Mucosa of rectum (tissue), 2 donors: ENCODE results near the gene TF.

Experiments used
- H3K27ac ChIP-seq, 2 donors: one replicate each; pipeline ENCODE4 v1.7.0; 2013; ENCODE audit warnings: inconsistent platforms in 2 of 2, low read depth in 2 of 2, low read length in 2 of 2
- H3K27me3 ChIP-seq, 2 donors: one replicate each; pipeline ENCODE4 v1.7.0; 2013; ENCODE audit warnings: low read length in 2 of 2; ENCODE audit not compliant: control insufficient read depth in 2 of 2, insufficient read depth in 2 of 2
- H3K36me3 ChIP-seq, 2 donors: one replicate each; pipeline ENCODE4 v1.7.0; 2013; ENCODE audit warnings: low read length in 2 of 2; ENCODE audit not compliant: control insufficient read depth in 2 of 2, insufficient read depth in 2 of 2
- H3K4me1 ChIP-seq, 2 donors: one replicate each; pipeline ENCODE4 v1.7.0; 2013; ENCODE audit warnings: low read length in 2 of 2, mild to moderate bottlenecking in 1 of 2; ENCODE audit not compliant: control insufficient read depth in 2 of 2, insufficient read depth in 2 of 2
- H3K4me3 ChIP-seq, 2 donors: one replicate each; pipeline ENCODE4 v1.7.0; 2013; ENCODE audit warnings: low read length in 2 of 2
- H3K9ac ChIP-seq, 2 donors: one replicate each; pipeline ENCODE4 v1.7.0; 2013; ENCODE audit warnings: low read length in 2 of 2, low read depth in 1 of 2, mild to moderate bottlenecking in 1 of 2
- H3K9me3 ChIP-seq, 2 donors: one replicate each; pipeline ENCODE4 v1.7.0; 2013; ENCODE audit warnings: low read length in 2 of 2; ENCODE audit not compliant: control insufficient read depth in 2 of 2
- donor health status: healthy.
- donor health status: Normal muscosa, but diverticular disease.

The TF gene

DNA sequence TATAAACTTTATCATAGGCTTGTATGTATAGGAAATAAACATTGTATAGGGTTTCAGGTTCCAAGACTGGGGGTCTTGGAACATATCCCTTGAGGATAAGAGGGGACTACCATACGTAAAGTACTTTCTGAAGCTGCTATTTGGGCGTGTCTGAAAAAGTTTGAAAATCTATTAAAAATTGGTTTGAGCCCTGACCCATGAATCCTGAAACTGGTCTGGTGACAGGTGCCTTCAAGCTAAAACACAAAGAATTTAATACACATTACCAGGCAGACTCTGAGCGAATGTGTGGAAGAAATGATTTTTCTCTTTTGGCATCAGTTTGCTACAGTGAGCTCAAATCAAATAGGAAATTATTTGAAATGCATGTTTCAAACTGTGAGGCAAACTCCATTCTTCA, 16.3 kb downstream of the TF start:
- Histone ChIP-seq H3K4me1 (no peaks in the 10 kb centered on the region), H3K9ac (no peak overlapping the region), H3K9me3 (no peaks in the 10 kb centered on the region), H3K27me3 (no peaks in the 10 kb centered on the region), H3K27ac (no peak overlapping the region), H3K4me3 (no peak overlapping the region), H3K36me3 (no peaks in the 10 kb centered on the region)

DNA sequence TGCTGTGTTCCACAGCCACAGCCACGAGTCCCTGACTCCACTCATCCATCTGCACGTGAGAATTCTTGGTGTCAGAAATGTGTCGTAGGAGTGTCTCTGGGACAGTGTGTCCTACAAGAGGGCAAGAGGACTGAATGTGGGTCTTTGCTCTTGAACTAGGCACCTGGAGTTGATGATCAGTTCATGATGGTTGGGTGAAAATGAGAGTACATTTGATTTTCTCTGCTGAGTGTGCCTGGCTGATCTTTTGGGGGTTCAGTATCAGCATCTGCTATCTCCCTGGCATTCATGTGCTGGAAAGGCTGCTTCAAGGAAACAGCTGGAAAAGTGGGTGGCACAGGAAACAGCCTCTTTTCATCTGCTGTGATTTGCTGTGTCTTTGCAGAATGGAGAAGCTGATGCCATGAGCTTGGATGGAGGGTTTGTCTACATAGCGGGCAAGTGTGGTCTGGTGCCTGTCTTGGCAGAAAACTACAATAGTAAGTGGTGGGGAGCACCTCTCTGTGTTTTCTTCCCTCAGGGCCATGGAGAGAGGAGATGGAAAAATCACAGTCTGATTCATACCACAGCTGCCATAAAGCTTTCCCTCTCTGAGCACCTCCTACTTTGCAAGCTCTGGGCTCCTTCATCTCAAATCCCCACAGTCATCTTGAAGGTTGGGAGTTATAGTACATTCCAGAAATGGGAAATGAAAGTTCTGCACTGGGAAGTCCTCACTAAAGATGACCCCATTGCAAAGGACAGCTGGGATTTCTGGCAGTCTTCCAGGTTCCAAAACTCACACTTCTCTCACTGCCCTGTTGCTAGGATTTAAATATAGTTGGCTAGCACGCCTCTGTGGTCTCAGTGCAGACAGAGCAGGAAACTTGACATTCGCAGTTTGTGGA, 17.8 kb downstream of the TF start:
- Histone ChIP-seq H3K27ac (no peak overlapping the region), H3K9ac (no peak overlapping the region), H3K4me3 (no peak overlapping the region)

DNA sequence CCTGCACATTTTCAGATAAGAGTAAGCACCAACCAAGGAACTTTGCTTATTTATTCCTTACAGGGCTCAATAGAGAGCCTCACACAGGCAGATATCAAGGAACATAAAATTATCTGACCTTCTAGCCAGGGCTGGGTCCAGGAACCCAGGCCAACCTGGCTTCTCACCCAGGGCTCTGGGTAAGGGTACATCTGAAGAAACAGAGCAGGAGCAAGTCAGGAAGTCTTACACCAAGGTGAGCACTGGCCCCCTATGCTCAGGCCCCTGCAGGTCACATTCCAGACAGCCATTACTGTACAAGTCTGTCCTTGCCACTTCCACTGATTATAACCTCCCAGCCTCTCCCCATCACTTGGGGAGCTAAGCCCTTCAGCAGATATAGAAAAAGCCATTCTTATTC, 19.1 kb downstream of the TF start:
- Histone ChIP-seq H3K4me1 (no peaks in the 10 kb centered on the region), H3K27ac (no peak overlapping the region), H3K27me3 (no peaks in the 10 kb centered on the region), H3K36me3 (no peaks in the 10 kb centered on the region), H3K9ac (no peak overlapping the region), H3K9me3 (no peaks in the 10 kb centered on the region), H3K4me3 (no peak overlapping the region)

More for the DNA sequence above, 17.8 kb downstream of the TF start:
- Histone ChIP-seq H3K27me3 (no peaks in the 10 kb centered on the region), H3K36me3 (no peaks in the 10 kb centered on the region), H3K9me3 (no peaks in the 10 kb centered on the region), H3K4me1 (no peaks in the 10 kb centered on the region)

DNA sequence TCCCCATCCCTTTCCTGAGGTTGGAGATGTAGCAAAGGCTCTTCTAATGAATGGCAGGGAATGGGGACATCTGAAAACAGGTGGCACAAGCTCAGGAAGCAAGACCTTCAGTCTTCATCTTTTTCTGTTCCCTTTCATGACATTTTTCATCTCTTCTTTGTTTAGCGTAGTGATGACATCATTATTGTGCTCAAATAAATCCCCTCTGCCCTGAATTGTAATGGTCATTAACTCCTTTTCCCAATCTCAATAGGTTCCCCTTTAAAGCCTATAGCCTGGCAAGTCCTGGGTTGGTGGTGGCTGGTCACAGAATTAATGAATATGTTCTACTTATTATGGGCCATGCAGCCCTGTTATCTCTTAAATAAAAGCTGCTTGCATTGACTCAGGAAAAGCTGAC, 21.4 kb downstream of the TF start:
- Histone ChIP-seq H3K36me3 (no peaks in the 10 kb centered on the region), H3K4me3 (no peak overlapping the region)

DNA sequence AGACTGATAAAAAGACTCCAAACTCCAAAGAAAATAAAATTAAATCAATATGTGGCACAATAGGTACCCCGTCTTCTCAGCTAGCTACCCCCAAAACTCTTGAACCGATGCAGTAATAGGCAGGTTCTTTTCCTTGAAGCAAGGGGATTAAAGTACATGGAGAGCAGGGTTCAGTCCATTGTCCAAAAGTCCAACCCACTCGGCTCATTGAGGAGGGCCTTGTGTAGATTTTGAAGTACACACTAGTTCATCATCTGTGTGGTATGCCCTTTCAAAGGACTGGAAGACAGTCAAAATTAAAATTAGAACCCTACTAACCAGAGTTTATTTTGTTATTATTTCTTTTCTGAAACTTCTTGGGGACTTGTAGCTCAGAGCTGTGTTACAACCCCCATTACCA, 23.3 kb downstream of the TF start:
- Histone ChIP-seq H3K4me1 (no peaks in the 10 kb centered on the region), H3K9me3 (no peaks in the 10 kb centered on the region), H3K27me3 (no peaks in the 10 kb centered on the region), H3K9ac (no peak overlapping the region), H3K36me3 (no peaks in the 10 kb centered on the region), H3K4me3 (no peak overlapping the region), H3K27ac (no peak overlapping the region)

More for the DNA sequence above, 21.4 kb downstream of the TF start:
- Histone ChIP-seq H3K9me3 (no peaks in the 10 kb centered on the region), H3K9ac (no peak overlapping the region), H3K27me3 (no peaks in the 10 kb centered on the region), H3K27ac (no peak overlapping the region), H3K4me1 (no peaks in the 10 kb centered on the region)

DNA sequence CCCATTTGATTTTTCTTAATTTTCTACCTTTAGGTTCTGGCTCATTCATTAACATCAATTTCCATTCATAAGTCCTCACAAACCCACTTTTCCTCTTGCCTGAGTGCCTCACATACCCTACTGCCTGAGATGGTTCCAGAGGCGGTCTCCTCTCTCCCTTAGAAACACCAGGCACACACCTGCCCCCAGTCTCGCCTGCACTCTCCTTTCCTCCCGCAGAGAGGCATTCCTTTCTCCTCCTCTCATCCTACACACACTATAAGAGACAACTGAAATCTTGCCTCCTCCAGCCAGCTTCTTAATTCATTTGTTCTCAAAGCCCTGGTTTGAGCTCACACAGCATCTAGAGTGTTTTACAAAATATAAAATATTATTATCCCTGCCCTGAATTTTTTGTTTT, 27.5 kb downstream of the TF start:
- no peaks in the 10 kb centered on the region for H3K4me1 ChIP-seq
- H3K27me3 ChIP-seq: no peaks in the 10 kb centered on the region
- no peaks in the 10 kb centered on the region for H3K9me3 ChIP-seq
- H3K36me3 ChIP-seq: no peaks in the 10 kb centered on the region
- no peak overlapping the region for H3K27ac ChIP-seq
- H3K4me3 ChIP-seq: no peak overlapping the region
- no peak overlapping the region for H3K9ac ChIP-seq

DNA sequence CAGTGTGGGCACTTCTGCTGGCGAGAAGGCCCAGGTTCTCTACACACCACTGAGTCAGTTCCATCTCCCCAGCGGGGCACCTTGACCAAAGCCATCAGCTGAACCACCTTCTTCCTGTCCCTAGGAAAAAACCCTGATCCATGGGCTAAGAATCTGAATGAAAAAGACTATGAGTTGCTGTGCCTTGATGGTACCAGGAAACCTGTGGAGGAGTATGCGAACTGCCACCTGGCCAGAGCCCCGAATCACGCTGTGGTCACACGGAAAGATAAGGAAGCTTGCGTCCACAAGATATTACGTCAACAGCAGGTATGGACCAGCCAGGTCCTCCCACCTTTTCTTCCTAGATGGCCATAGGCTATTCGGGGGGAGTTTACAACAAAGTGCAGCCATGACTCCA, 29.1 kb downstream of the TF start:
- Histone ChIP-seq H3K27me3 (no peaks in the 10 kb centered on the region), H3K9me3 (no peaks in the 10 kb centered on the region), H3K9ac (no peak overlapping the region), H3K27ac (no peak overlapping the region), H3K4me3 (no peak overlapping the region), H3K4me1 (no peaks in the 10 kb centered on the region), H3K36me3 (no peaks in the 10 kb centered on the region)

DNA sequence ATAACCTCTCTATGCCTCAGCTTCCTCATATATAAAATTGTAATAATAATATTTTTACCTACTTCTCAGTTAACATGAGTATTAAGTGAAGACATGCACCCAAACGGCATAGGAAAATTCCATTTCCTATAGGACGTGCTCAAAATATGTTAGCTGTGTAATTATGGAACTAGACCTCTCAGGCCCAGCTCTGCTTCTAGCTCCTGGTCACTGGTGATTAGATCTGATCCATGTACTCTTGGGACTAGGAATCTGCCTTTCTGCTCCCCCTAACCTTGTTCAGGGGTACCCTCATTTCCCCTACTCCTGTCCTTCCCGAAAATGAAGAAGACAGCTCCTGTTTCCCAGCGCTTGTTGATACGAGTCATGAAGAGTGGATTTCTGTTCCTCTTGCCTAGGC, 29.6 kb downstream of the TF start:
- Histone ChIP-seq H3K27me3 (no peaks in the 10 kb centered on the region), H3K27ac (no peak overlapping the region), H3K9me3 (no peaks in the 10 kb centered on the region), H3K4me1 (no peaks in the 10 kb centered on the region), H3K36me3 (no peaks in the 10 kb centered on the region), H3K4me3 (no peak overlapping the region), H3K9ac (no peak overlapping the region)

DNA sequence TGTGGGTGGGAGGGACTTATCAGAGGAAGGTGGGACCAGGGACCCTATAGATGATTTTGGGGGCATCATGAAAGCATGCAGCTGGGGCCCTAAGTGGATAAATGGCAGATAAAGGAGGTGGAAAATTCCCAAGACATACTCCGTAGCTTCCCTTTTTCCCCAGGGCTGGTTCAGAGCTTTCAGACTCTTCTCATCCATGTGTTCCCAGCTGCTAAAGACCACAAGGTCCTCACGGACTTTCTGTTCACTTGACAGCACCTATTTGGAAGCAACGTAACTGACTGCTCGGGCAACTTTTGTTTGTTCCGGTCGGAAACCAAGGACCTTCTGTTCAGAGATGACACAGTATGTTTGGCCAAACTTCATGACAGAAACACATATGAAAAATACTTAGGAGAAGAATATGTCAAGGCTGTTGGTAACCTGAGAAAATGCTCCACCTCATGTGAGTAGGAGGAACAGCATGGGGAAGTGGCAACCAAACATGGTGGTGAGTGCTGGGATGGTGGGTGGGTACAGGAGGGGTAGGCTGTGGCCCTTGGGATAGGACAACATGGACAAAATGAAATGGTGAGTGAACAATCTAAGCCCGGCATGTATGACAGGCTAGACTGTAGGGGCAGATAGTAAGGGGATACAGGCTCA, 30.7 kb downstream of the TF start:
- Histone ChIP-seq H3K36me3 (no peaks in the 10 kb centered on the region), H3K4me3 (no peak overlapping the region), H3K9ac (no peak overlapping the region), H3K27ac (no peak overlapping the region), H3K9me3 (no peaks in the 10 kb centered on the region), H3K4me1 (no peaks in the 10 kb centered on the region), H3K27me3 (no peaks in the 10 kb centered on the region)

DNA sequence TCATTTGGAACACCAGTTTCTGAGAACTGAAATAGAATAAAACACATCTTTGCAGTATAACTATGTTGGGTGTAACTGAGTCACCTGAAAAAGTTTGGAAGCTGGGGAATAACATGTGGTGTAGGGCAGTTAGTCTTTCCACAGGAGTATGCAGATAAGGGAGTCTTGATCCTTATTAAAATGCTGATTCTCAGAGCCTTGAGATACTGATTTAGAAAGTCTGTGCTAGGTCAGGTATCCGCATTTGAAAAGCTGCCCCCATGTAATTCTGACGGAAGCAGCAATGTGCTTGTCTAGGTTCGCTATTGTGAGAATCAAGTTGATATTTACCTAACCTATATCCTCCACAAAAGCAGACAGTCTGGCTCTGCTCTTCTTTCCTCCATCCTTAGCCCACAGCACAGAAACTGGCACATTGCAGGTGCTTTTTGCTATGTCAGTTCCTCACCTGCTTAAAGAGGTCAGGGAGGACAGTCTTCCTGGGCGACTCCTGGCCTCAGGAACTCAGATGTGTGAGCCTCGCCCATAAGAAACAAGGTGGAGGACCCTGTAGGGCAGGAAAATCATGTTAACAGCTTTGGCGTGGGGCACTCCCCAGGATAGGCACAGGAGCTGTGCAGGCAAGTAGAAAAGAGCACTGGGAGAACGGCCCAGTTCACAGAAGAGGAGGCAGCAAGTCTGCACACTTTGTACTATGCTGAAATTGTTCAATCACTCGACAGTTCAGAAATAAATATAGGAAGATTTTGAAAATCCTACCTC, 31.8 kb downstream of the TF start:
- H3K4me1 ChIP-seq: no peaks in the 10 kb centered on the region
- H3K36me3 ChIP-seq: no peaks in the 10 kb centered on the region
- no peak overlapping the region for H3K9ac ChIP-seq

More for the DNA sequence above, 31.8 kb downstream of the TF start:
- Histone ChIP-seq H3K27ac (no peak overlapping the region), H3K4me3 (no peak overlapping the region), H3K27me3 (no peaks in the 10 kb centered on the region), H3K9me3 (no peaks in the 10 kb centered on the region)
